GM18867 (cell line): ENCODE results near the gene TUBB2B.
"Not testable (repeated sequence)": the region's sequence is repeated elsewhere in the genome, so short reads cannot be mapped to it uniquely, and the experiment has no call there.

Source experiments
- ATAC-seq: cut with Tn5 transposase; IDR thresholded peaks from one replicate; pipeline ENCODE4 v1.9.1; 2021; ENCODE audit warnings: mild to moderate bottlenecking, moderate library complexity; ENCODE audit not compliant: unreplicated experiment

Gene TUBB2B

GRCh38 chr6:3212261-3212660 lies 15.2 kb downstream of the TUBB2B start:
- ATAC-seq, result no peak

- ATAC-seq, result no peak
Observed at GRCh38 chr6:3211681-3212080, 15.8 kb downstream of the TUBB2B start.

DNA sequence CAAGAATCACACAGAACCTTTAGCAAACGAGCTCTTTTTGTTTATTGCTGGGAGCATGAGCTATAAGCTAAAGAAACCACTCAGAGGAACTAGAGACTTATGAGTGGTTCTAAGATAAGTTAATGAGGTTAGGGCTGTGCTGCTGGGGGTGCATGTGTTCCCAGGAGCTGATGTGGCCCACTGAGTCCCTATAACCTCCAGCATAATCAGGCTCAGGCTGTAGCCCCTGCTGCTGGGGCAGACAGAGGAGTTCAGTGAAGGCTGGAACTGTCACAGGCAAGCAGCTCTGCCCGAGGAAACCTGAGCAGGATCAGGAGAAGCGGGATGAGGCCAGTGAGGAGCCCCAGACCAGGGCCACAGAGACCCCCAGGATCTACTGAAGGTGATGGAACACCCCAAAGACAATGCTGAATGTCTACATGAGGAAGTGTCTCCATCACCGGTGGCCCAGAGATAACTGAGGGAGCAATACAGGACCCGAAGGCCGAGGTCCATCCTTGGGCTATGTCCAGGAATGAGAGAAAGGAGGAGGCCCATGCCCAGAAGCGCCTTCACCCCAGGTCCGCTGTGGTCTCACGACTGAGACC lies 17.3 kb downstream of the TUBB2B start:
- no peak for ATAC-seq

- ATAC-seq, result no peak
Observed at GRCh38 chr6:3209114-3210023, 18.1 kb downstream of the TUBB2B start.

GRCh38 chr6:3208775-3209113 lies 18.7 kb downstream of the TUBB2B start:
- ATAC-seq, result no peak

- ATAC-seq, result no peak
Observed at GRCh38 chr6:3208098-3208774, 19.2 kb downstream of the TUBB2B start.

GRCh38 chr6:3206339-3207015 lies 21.0 kb downstream of the TUBB2B start:
- ATAC-seq, result no peak

DNA sequence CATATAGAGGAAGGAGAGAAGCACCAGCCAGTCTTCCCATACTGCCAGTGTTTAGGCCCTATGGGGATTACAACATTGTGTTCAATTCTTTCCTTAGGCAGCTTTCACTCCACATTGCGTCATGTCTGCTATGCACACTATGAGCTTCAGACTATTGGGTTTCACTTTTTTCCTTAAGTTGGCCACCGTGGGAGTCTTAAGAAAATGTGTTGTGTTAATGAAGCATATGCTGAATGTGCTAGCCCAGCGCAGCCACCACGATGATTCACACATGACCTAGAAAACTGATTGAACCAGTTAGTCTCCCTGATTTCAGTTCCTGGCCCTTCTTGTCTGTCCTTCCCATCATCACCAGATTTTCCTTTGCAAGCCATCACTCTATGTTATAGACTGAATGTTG lies 21.5 kb downstream of the TUBB2B start:
- ATAC-seq, result no peak

DNA sequence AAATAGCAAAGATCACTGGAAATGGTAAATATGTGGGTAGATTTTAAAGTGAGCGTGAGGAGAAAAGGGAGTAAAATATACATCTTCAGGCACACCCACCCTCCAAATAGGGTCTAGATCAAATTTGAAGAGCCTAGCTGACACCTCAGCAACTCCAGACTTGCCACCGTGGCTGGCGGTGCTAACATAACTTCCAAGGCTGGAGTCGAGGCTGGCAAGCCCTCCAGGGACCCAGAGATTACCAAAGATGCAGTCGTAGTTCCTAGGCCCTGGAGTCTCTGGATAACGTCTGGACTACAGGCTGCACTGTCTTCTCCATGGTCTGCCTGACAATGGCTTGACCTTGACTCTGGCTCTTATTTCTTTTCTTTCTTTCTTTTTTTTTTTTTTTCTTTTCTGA lies 22.5 kb downstream of the TUBB2B start:
- no peak for ATAC-seq

GRCh38 chr6:3202999-3203696 lies 24.3 kb downstream of the TUBB2B start:
- no peak for ATAC-seq

- no peak for ATAC-seq
Observed at GRCh38 chr6:3201388-3201787, 26.1 kb downstream of the TUBB2B start.

DNA sequence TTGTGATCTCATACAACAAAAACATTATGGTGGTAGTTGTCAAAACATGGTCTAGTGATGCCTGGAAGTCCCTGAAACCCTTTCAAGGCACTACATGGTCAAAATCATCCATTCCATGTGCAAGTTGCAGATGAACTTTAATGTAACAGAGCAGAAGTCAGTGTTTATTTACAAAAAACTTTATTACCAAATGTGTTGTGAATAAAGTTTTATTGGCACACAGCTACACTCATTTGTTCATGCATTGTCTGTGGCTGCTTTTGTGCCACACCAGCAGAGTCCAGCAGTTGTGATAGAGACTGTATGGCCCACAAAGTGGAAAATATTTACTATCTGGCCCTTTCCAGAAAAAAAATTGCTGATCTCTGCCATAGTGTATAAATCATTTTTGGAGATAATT lies 26.8 kb downstream of the TUBB2B start:
- ATAC-seq, result no peak

DNA sequence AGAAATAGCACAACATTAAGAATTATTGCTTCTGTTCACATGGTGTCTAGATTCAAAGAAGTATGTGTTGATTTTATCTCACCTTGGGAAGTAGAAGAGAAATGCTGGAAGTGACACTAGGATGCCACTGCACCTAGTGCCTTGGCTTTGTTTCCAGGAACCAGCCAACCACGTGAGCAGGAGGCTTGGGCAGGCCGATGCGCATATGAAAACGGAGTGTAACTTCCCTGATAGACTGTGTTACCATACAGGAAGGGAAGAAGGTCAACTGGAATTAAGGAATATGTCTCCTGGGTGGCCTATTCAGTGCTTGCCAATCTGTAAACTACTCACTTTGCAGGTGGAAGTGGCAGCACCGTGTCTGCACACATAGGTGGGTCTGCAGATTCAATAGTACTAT lies 28.1 kb downstream of the TUBB2B start:
- no peak for ATAC-seq

GRCh38 chr6:3197734-3198133 lies 29.7 kb downstream of the TUBB2B start:
- ATAC-seq, result not testable (repeated sequence)

DNA sequence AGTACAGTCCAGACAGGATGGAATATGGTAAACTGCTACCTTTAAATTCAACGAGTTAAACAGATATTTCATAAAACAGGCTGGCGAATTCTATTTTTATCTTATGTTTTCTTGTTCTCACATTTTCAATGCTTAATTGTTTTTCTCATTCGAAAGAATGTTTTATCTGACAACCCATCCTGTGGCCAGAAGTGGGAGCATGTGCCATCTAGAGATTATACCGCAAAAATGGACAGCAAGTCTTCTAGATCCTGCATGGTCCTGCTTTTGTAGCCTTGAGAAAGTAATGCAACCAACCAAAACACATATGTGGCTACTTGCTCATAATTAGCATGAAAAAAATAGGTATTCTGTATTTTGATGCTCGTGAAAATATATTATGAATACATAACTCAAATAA lies 30.7 kb downstream of the TUBB2B start:
- no peak for ATAC-seq

DNA sequence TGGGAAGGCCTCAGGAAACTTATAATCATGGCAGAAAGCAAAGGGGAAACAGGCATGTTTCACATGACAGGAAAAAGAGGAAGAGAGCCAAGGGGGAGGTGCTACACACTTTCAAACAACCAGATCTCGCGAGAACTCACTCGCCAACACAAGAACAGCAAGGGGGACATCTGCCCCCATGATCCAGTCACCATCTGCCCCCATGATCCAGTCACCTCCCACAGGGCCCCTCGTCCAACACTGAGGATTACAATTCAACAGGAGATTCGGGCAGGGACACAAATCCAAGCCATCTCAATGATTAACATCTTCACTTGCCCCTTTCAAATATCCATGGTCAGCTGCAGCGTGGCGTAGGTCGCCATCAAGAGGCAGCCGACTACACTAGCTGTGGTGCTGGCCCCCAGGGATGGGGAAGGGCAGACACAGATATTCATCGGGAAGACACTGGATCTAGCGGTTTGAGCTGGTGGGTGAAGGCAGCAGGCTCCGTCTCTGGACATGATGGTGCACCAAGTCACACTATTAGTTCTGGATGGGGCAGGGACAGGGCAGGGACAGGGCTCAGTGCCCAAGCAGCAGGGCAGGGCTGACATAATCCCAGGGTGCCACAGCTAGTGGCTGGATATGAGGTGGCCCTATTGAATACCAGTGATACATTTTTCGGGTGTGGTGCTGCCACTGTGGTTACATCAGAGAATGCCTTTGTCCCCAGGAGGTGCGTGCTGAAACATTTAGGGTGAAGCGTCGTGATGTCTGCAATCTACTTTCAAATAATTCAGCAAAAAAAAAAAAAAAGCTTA lies 31.6 kb downstream of the TUBB2B start:
- no peak for ATAC-seq

DNA sequence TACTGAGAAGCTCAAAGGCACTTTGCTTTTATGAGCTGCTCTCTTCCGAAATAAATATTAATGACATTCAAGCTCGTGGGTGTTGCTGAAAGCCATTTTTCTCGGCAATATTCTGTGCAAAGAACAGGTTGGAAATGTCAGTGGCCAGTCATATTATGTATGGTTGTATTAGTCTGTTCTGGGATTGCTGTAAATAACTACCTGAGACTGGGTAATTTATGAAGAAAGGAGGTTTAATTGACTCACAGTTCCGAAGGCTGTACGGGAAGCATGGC lies 32.1 kb downstream of the TUBB2B start:
- no peak for ATAC-seq

DNA sequence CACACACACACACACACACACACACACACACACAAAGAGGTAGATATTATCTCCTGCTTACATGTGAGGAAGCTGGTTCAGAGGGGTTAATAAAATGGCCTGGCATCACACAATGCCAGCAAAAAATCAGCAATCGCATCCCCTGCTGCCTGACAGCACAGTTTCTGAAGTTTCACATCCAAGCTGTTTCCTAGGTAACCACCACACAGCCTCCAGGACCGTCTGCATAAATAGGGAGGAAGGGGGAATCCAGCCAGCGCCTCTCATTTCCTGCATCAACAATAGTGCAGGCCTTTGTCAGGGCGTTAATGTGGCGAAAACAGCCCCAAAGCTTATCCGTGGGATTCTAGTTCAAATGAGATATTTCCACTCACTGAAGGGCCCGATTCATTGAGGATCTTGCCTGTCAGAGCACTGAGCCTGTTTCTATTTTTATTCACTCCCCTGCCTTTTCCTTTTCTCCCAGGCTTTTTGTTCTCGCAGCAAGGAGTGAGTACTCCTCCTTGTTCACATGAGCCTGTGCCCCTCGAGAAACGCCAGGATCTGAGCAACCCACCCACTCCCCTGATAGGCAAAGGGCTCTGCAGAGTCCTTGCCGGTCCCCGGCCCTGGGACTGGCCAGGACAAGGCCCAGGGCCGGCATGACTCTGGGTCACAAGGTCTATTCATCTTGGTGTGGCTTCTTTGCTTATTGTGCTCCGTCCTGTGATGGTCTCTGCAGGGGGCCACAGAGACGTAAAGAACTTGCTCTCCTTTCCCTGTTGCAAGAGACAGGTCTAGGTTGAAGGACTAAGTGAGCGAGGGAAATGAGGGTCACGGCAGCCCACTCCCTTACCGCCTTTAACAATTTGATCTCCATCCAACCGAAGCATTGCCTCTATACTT lies 32.7 kb downstream of the TUBB2B start:
- ATAC-seq, result no peak

DNA sequence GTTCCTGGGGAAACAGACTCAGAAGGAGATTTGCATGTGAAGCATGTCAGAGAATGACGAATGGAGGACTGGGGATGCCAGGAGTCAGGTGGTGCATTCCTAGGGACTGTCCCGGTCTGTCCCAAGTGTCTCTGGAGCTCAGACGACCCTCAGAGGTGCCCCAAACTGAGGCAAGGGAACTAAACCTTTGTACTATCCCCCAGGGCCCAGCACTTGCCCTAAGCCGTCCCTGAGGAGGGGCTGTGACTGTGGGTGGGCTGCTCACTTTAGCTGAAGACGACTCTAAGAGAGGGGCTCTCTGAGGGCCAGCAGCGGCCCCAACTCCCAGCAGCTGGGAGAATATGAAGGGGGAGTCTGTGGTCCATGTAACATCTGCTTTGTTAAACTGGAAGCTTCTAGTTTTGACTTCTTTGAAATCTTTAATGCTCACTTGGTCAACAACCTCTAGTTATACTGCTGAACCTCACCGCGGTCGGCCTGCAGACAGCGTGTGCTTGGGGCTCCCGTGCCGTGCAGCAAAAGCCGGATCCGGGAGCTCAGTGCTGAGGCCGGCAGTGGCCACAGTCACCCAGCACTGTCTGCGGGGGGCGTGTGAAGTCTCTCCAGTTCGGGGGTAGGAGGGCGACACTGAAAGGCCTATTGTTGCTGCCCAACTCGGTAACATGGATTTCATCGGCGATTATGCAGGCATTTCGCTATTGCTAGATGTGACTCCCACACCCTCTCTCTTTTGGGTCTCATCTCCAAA lies 34.2 kb downstream of the TUBB2B start:
- ATAC-seq, result no peak
